ENCODE measurements around the gene FIS1. TPM values are rescaled to one million over a fixed set of nuclear protein-coding genes. Genes with fewer than 3 reads are reported as not detected.

FIS1 gene
- total RNA-seq, 1 donor from 2014 or later: 147 TPM

DNA sequence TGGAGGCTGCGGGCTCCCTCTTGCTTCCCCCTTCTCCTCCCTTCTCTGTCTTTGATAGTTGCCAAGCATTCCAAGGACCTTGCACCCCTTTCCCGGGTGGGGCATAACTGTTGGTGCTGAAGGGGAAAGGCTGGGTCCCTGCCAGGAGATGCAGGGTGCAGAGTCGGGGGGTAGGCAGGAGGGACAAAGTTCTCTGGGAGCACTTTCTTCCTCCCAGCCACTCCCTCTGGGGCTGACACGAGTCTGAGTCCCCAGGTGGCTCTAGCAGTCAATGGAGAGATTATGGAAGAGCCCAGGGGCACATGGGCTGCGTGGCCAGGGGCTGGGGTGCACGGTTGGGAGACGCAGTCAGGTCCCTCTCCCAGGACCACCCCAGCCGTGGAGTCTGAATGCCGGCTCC lies 9.4 kb downstream of the FIS1 start:
- H3K27ac ChIP-seq: no peak overlapping the region
- TF ChIP-seq CTCF (IDR thresholded peaks at IDR 0.05): no peak
- no peaks in the 10 kb centered on the region for H3K27me3 ChIP-seq
- intact Hi-C loops (cut with DNase I): no loop called here
- H3K4me1 ChIP-seq: peaks cover 15% of the 10 kb centered on the region
- no peak overlapping the region for H3K4me3 ChIP-seq
- ATAC-seq (no peak), DNase-seq (no peak)
- peaks cover 26% of the 10 kb centered on the region for H3K36me3 ChIP-seq
- H3K9me3 ChIP-seq: no peaks in the 10 kb centered on the region

DNA sequence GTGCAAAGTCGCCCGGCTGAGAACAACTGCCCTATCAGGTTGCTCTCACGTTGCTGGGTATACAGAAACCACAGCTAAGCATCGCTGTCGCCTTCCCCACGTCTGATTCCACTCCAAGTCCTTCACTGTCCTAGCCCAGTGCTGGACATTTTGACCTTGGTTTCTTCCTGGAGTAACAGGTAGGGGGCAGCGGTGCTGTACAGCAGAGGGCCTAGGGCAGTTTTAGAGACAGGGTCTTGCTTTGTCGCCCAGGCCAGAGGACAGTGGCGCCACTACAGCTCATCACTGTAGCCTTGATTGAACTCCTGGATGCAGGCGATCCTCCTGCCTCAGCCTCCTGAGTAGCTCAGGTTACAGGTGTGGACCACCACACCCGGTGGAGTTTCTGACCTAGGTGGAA lies 9.8 kb downstream of the FIS1 start:
- no peak for ATAC-seq
- H3K4me3 ChIP-seq: no peak overlapping the region
- H3K9me3 ChIP-seq: no peaks in the 10 kb centered on the region
- H3K4me1 ChIP-seq: peaks cover 15% of the 10 kb centered on the region
- no peak for DNase-seq
- intact Hi-C loops (cut with DNase I): no loop called here
- TF ChIP-seq CTCF (IDR thresholded peaks at IDR 0.05): peak; percentile 28
- H3K27me3 ChIP-seq: no peaks in the 10 kb centered on the region
- peaks cover 21% of the 10 kb centered on the region for H3K36me3 ChIP-seq
- H3K27ac ChIP-seq: no peak overlapping the region

DNA sequence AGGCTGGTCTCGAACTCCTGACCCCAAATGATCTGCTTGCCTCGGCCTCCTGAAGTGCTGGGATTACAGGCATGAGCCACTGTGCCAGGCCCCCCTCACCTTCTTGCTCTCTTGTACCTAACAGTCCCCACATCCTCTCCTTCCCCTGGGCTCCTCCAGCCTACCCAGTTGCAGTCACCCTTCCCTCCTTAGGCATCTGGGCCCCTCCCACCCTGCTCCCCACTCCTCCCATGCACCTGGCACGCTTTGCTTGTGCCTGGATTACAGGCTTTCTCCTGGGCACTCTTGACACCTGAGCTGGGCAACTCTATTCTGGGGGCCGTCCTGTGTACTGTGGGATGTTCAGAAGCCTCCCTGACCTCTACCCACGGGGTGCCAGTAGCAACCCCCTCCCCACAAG lies 10.2 kb downstream of the FIS1 start:
- peaks cover 15% of the 10 kb centered on the region for H3K4me1 ChIP-seq
- peaks cover 17% of the 10 kb centered on the region for H3K36me3 ChIP-seq
- H3K27ac ChIP-seq: no peak overlapping the region
- H3K27me3 ChIP-seq: no peaks in the 10 kb centered on the region
- intact Hi-C loops (cut with DNase I): no loop called here
- no peak for TF ChIP-seq CTCF (IDR thresholded peaks at IDR 0.05)
- no peak overlapping the region for H3K4me3 ChIP-seq
- DNase-seq: no peak
- no peaks in the 10 kb centered on the region for H3K9me3 ChIP-seq
- ATAC-seq: no peak

DNA sequence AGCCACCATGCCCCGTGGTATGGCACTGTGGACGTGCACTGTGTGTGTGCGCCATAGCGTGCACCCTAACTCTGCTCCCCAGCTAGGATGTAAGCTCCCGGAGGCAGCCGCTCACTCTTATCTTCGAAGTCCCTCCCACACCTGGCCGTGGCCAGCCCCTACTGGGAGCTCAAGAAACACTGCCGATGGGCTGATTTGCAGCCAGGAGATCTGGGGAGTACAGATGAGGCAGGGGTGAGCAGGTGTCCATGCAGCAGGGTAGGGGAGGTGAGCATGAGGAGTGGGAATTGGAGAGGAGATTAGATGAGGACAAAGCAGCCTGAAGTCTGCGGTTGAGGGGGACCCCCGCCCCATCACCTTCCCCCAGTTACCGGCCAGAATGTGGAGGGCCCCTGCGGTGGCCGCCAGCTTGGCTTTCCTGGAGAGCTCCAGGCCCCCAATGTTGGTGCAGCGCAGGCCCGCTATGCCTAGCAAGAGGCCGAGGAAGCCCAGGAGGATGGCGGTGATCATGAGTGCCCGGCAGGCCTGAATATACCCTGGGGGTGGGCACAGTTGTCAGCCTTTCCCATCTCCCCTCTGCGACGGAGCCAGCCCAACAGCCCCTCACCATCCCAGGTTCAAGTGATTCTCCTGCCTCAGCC lies 10.9 kb downstream of the FIS1 start:
- TF ChIP-seq CTCF (IDR thresholded peaks at IDR 0.05): no peak
- no peaks in the 10 kb centered on the region for H3K27me3 ChIP-seq
- no peak for DNase-seq
- intact Hi-C loops (cut with DNase I): no loop called here
- no peaks in the 10 kb centered on the region for H3K9me3 ChIP-seq
- no peak overlapping the region for H3K4me3 ChIP-seq
- H3K27ac ChIP-seq: no peak overlapping the region
- H3K36me3 ChIP-seq: peaks cover 15% of the 10 kb centered on the region
- H3K4me1 ChIP-seq: peaks cover 15% of the 10 kb centered on the region
- no peak for ATAC-seq

DNA sequence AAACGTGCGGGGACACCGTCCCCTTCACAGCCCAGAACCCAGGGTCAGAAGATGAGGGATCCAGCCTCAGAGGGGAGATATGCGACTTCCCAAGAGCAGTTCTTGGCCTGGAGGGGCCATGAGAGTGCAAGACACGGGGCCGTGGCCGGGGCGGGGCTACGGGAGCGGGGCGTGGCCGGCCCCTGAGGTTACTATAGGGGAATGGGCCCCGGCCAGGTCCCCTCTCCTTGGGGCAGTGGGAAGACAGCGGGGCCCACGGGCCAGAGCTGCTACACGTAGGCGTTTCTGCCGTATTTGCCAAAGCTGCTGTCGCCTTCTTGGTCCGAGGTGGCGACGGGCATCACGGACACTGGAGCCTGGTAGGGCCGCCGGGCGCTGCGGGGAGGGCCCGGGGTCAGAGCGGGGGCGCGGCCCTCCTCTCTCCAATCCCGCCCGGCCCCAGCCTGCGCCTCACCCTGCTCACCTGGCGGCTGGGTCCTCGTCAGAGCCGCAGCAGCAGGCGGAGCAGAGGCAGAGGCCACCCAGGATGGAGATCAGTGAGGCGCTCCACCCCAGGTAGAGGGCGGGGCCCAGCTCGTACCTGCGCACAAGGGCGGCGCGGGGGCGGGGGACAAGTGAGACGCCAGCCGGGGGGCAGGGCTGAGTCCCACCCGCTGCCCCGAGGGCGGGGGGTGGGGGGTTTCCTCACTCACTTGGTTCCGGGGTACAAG lies 12.6 kb downstream of the FIS1 start:
- Histone ChIP-seq H3K36me3 (peaks cover 15% of the 10 kb centered on the region), H3K9me3 (no peaks in the 10 kb centered on the region), H3K27me3 (no peaks in the 10 kb centered on the region), H3K4me1 (peaks cover 5% of the 10 kb centered on the region), H3K4me3 (peak overlapping the region; percentile 44), H3K27ac (peak overlapping the region; percentile 37)
- peak; percentile 84 for DNase-seq
- no peak for TF ChIP-seq CTCF (IDR thresholded peaks at IDR 0.05)
- intact Hi-C loops (cut with DNase I): no loop called here
- peak; percentile 88 for ATAC-seq
